Kidney epithelial cell (primary cell): ENCODE data around the gene TLR6. TPM values are rescaled to one million over a fixed set of nuclear protein-coding genes. Genes with fewer than 3 reads are reported as not detected.

Experiments
- DNase-seq: peaks from one replicate; pipeline ENCODE4 v3.0.0-alpha.2; 2010; ENCODE audit warnings: low read depth
- H3K27me3 ChIP-seq: 2 replicates; pipeline ENCODE4 v1.6.0; 2011; ENCODE audit warnings: low read length; ENCODE audit not compliant: control insufficient read depth, insufficient read depth
- H3K36me3 ChIP-seq: 2 replicates; pipeline ENCODE4 v1.5.1; 2011; ENCODE audit warnings: low read length; ENCODE audit not compliant: control insufficient read depth, insufficient read depth
- H3K4me3 ChIP-seq: 2 replicates; pipeline ENCODE4 v1.5.1; 2011; ENCODE audit warnings: low read depth, mild to moderate bottlenecking, control low read depth, low read length
- CTCF ChIP-seq: IDR thresholded peaks from 2 replicates; pipeline ENCODE4 v1.5.1; 2011; ENCODE audit warnings: mild to moderate bottlenecking, moderate library complexity, low read length, control low read depth, inconsistent platforms; ENCODE audit not compliant: insufficient read depth, poor library complexity, severe bottlenecking
- total RNA-seq: library from RNA; depleted of rRNA; stranded (reverse); fragments of >200 nt; gene quantifications from 2 replicates; pipeline ENCODE4 v1.2.3, GENCODE V29; 2015

The TLR6 gene
- total RNA-seq, 1 donor from 2014 or later: 1.3 TPM

- Histone ChIP-seq H3K27me3 (no peaks in the 10 kb centered on the region), H3K36me3 (no peaks in the 10 kb centered on the region), H3K4me3 (no peak overlapping the region)
- no peak for TF ChIP-seq CTCF
- DNase-seq: no peak
Observed at GRCh38 chr4:38870098-38870808, 13.6 kb upstream of the TLR6 start.

GRCh38 chr4:38869511-38869910 is 12.9 kb upstream of the TLR6 start:
- TF ChIP-seq CTCF: no peak
- no peak overlapping the region for H3K4me3 ChIP-seq
- no peak for DNase-seq

GRCh38 chr4:38868059-38868960 is 11.7 kb upstream of the TLR6 start:
- no peak for DNase-seq
- TF ChIP-seq CTCF: no peak
- H3K4me3 ChIP-seq: peak overlapping the region; percentile 94
- H3K27me3 ChIP-seq: no peaks in the 10 kb centered on the region
- H3K36me3 ChIP-seq: no peaks in the 10 kb centered on the region

More at GRCh38 chr4:38869511-38869910, 12.9 kb upstream of the TLR6 start:
- Histone ChIP-seq H3K36me3 (no peaks in the 10 kb centered on the region), H3K27me3 (no peaks in the 10 kb centered on the region)

- no peak for TF ChIP-seq CTCF
- H3K36me3 ChIP-seq: no peaks in the 10 kb centered on the region
- no peaks in the 10 kb centered on the region for H3K27me3 ChIP-seq
- DNase-seq: no peak
- H3K4me3 ChIP-seq: peak within 1 kb of the TSS; percentile 94
Observed at GRCh38 chr4:38867478-38868058, 11.0 kb upstream of the TLR6 start, which contains the start of gene FAM114A1. TSS of gene FAM114A1 (plus strand) at chr4:38867806. CDS start at chr4:38878079, 10,273 bp downstream.

- H3K27me3 ChIP-seq: no peaks in the 10 kb centered on the region
- TF ChIP-seq CTCF: no peak
- DNase-seq: no peak
- peak overlapping the region; percentile 94 for H3K4me3 ChIP-seq
- no peaks in the 10 kb centered on the region for H3K36me3 ChIP-seq
Observed at GRCh38 chr4:38866973-38867477, 10.4 kb upstream of the TLR6 start.
